HPDE6-E6E7 (cell line): ENCODE results near the gene SRRD.
A peak's percentile ranks its signal among the peaks of the same experiment; 100 is the strongest.

ENCODE experiments used
- DNase-seq: peaks from one replicate; pipeline ENCODE4 v3.0.0; 2011; ENCODE audit warnings: missing footprints; ENCODE audit errors: extremely low spot score

SRRD gene

DNA sequence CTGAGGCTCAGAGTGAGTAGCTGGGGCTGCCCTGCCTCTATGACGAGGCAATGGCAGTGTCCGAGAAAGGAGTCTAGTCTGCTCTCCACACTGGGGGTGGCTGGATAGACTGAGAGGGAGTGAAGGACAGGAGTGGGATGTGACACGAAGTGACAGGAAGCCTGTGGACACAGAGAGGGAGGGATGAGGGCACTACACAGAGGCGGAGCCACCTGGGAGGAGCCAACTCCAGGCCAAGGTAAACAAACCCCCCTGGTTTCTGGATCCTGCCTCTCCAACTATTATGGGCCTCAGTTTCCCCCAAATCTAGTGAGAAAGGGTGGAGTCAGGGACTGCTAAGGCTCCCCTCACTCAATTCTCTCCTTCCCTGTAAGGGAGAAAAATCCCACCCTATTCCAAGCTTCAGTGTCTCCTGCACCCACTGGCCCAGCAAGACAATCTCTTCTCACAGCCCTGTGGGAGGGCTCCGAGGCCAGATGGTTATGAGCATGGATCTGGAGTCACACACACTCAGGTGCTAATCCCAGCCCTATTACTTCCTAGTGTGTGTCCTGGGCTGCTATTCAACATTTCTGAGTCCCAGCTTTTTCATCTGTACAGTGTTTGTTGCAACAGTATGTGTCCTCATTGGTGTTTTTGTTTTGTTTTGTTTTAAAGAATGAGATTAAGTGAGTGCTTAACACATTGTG is 29.7 kb upstream of the SRRD start:
- DNase-seq = no peak

DNA sequence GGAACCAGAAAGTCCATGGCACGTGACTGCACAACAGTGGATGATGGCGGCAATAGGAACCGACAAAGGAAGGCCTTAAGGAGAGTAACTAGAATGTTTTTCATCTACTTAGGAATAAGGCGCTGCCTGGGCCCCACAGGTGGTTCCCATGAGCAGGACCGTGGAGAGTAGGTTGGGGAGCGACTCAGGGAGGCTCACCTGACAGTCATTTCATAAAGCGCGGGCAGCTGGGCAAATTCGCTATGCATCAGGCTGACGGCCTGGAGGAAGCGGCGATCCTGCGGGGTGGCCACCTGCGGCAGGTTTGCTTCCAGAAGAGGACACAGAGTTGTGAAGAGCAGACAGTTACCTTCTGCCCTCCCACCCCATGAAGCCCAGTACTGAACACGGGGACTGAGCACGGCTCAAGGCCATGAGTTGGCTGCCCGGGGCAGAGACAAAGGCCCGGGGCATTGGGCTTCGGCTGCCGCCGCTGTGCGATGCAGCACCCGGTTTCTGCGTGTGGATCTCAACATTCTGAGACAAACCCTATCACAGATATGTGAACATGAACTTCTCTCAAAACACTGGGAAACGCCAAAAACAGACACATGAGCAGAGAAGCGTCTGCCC is 25.9 kb upstream of the SRRD start:
- no peak for DNase-seq

DNA sequence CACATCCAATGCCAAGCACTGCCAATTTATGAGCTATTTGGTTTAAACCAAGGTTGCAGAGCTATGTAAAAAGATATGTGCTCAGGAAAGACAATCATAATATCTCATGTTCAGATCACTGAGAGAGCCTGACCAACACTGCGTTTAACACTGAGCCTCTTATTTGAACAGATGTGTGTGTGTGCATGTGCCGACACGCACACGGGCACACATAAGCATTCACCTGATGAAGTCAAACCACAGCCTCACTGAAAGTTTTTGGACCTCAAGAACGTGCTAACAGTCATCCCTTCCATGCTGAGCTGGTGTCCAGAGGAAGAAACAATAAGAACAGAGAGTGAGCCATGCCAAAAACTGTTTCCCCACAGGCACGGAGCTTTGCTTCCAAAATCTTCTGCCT is 23.5 kb upstream of the SRRD start:
- no peak for DNase-seq

- peak; percentile 46 for DNase-seq
These were observed 22.4 kb upstream of the SRRD start for GRCh38 chr22:26461188-26461810.

DNA sequence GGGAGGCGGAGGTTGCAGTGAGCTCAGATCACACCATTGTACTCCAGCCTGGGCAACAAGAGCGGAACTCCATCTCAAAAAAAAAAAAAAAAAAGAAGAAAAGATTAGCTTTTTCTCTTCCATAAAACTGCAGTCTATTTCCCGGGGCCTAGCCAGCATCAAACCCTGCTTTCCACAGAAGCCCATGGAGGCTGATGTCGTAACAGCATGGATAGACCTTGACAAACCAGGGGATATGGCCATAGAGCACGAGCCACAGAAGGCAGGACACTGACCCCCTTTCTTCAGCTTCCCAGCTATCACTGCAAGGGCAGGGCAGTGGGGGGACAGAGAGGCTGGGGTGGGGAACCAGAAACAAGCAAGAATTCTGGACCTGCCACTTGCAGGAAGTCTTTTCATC is 21.6 kb upstream of the SRRD start:
- DNase-seq = no peak

DNA sequence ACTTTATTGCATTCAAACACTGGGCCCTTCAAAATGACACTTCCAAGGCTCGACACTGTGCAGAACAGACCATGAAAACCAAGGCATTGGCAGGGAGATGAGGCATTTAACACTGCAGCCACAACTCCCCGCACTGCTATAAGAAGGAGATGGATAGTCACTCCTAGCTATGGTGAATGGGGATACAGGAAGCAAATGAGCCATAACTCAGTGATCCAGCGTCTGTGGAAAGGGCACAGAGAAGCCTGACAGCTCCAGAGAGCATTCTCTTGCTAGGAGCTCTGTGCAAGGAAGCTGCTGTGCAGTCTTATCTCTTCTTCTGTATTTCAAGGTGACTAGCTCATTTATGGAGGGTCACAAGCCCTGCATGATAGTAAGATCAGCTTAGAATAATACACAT is 21.0 kb upstream of the SRRD start:
- no peak for DNase-seq

DNA sequence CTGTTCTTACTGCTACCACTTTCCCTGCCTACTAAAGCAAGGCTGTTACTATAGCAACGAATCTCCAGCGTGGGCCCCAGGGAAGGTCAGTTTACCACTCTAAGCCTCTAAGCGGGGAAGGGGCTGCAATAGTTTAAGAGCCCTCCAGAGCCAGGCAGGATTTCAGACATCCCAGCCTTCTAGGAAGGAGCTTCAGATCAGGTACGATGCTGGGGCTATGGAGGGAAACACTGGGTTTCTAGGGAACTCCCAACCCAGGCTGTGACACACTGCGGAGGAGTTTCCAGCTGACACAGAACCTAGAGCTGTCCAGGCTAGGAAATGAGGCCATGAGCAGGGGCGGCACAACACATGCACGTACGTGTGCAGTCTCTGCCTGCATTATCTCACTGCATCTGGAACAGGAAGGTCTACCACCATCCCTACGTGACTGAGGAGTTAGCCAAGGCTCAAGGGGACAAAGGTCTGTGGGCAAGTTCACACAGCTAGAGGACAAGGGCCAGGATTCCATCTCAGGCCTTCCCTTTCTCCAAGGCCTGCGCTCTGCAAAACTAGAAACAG is 20.5 kb upstream of the SRRD start:
- DNase-seq = no peak

DNA sequence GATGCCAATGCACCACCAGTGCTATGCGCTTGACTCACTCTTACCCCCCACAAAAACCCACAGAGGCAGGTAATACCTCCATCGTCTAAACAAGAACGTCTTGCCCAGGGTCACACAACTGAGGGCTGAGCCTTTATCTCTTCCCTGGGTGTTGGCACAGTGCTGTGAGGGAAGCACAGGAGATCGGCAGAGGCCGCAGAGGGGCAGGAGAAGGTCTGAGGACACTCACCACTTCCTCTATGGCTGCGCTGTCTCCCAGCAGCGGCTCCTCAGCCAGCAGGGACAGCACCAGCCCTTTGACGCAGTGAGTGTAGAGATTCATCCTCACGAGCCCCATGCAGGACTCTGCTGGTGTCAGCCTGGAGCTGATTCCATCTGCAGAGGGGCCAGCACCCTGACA is 20.0 kb upstream of the SRRD start:
- no peak for DNase-seq

DNA sequence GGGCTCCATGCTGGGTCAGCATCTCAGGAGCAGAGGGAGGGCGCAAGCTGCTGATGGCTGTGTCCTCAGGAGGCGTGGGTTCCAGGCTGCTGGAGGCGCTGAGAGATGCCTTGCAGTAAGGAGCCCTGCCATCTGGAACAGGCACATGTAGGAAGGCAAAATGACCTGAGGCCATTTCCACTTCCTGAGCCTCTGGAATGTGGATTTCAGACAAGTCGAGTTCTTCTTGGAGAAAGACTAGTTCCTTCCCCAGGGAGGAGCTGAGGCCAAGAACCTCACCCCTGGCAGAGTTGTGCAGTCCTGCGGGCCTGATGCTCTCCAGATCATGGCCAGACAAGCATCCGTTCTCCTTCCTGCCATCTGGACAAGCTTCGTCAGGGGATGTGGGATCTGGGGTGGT is 19.4 kb upstream of the SRRD start:
- DNase-seq = no peak

- no peak for DNase-seq
These were observed 17.5 kb upstream of the SRRD start for GRCh38 chr22:26466196-26466595.

- no peak for DNase-seq
These were observed 12.9 kb upstream of the SRRD start for GRCh38 chr22:26470807-26471206.

- DNase-seq = peak; percentile 98
These were observed 12.2 kb upstream of the SRRD start for GRCh38 chr22:26471522-26471921.

- peak; percentile 26 for DNase-seq
These were observed 9.0 kb upstream of the SRRD start for GRCh38 chr22:26474682-26475081.

DNA sequence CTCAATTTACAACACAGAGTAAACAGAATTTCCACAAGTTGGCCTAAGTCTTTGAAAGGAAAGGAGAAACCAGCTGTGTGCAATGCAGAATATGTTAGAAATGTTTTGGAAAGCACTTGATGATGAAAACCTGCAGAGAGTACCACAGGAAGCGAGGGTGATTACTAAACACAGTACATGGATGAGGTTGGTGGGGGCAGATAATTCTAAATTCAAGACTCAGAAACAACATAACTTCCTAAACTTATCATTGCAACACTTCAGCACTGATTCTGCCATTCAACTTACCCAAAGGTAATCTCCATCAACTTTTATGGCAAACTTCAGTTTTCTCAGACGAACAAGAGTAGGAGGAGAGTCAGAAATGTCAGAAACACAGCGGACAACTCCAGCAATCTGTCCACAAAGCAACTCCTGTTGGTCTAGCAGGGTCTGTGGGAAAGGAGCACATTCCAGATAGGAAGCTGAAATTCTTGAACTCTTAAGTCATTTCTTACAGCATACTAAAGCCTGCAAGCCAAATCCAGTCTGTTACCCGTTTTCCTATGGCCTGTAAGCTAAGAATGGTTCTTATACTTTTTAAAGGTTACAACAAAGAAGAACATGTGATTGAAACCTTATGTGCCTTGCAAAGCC is 6.9 kb upstream of the SRRD start:
- no peak for DNase-seq

- no peak for DNase-seq
These were observed 6.3 kb upstream of the SRRD start for GRCh38 chr22:26477341-26477731.

GRCh38 chr22:26479043-26479791 is 4.5 kb upstream of the SRRD start:
- no peak for DNase-seq

- no peak for DNase-seq
These were observed 3.7 kb upstream of the SRRD start for GRCh38 chr22:26479792-26480610.

DNA sequence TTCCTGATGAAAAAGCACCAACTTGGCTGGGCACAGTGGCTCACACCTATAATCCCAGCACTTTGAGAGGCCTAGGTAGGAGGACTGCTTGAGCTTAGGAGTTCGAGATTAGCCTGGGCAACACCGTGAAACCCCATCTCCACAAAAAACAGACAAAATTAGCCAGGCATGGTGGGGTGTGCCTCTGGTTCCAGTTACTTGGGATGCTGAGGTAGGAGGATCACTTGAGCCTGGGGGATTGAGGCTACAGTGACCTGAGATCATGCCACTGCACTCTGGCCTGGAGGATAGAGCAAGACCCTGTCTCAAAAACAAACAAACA is 3.1 kb upstream of the SRRD start:
- no peak for DNase-seq

GRCh38 chr22:26481112-26481693 is 2.5 kb upstream of the SRRD start:
- DNase-seq = no peak

DNA sequence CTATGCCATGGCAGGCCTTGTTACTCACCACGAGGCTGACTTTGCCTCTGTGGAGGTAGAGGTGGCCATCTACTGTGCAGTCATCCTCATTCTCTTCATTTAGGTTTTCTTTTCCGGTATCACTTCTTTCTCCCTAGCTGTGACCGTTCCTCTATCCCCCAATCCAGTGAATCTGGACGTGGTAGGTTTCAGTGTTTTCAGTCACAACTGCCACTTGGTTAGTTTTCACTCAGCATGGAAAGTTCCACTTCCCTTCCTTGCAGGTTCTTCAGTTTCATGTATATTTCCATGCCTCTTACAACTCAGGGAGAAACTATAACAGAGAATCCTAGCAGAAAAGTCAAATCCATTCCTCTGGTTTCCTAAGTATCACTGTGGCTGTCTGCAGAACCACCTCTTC is 2.0 kb upstream of the SRRD start:
- DNase-seq = no peak

DNA sequence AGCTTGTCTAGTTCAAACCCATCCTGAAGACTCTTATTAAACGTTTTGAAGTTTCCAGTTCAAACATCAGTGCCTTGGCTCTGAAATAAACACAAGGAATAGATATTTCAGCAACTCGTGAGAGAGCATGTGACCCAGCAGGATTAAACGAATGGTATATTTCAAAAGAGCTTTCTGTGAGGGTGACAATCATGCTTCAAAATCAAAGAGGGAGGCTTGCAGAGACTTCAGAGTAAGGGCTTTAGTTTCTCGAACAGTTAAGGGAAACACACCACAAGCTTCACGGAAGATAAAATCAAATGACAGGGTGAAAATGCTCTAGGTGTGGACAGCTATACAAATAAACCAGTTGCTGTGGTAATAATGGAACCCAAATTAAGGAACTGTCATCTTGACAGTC is 1.5 kb upstream of the SRRD start:
- DNase-seq = no peak
